ENCODE measurements around the gene CHCHD10. TPM values are rescaled to one million over a fixed set of nuclear protein-coding genes. Genes with fewer than 3 reads are reported as not detected.

The CHCHD10 gene
- total RNA-seq, 6 experiments from 2014 or later = 89.3 to 117 (median 106) TPM

- H3K27ac Mint-ChIP-seq = peak within 1 kb of the TSS; percentile 89
- no peaks in the 10 kb centered on the region; the same call in 1 of the 2 replicates for H3K27me3 Mint-ChIP-seq (ENCODE audit: insufficient read depth)
- H3K4me3 Mint-ChIP-seq = peak within 1 kb of the TSS; percentile 93
- peaks cover 2% of the 10 kb centered on the region; the same call in 1 of the 2 replicates for H3K36me3 Mint-ChIP-seq (ENCODE audit: low read depth)
- DNase-seq = peak; percentile 90
- TF ChIP-seq CTCF (IDR thresholded peaks at IDR 0.05) = no peak
- H3K4me1 Mint-ChIP-seq (ENCODE audit: low read depth) = peaks cover 57% of the 10 kb centered on the region
- H3K9me3 Mint-ChIP-seq = no peaks in the 10 kb centered on the region
Observed at GRCh38 chr22:23786752-23787599, 19.2 kb upstream of the CHCHD10 start, which contains the start of gene SMARCB1. TSS of gene SMARCB1 (plus strand) at chr22:23786966. CDS start at chr22:23787170, 204 bp downstream.

GRCh38 chr22:23786261-23786710 lies 18.5 kb upstream of the CHCHD10 start:
- Mint-ChIP-seq H3K4me1 (ENCODE audit: low read depth) (peaks cover 57% of the 10 kb centered on the region), H3K27ac (peak overlapping the region; percentile 89), H3K4me3 (peak overlapping the region; percentile 93), H3K9me3 (no peaks in the 10 kb centered on the region), H3K36me3 (ENCODE audit: low read depth) (no peaks in the 10 kb centered on the region; the same call in 1 of the 2 replicates), H3K27me3 (ENCODE audit: insufficient read depth) (no peaks in the 10 kb centered on the region; the same call in 1 of the 2 replicates)
- TF ChIP-seq CTCF (IDR thresholded peaks at IDR 0.05) = no peak
- no peak for DNase-seq

GRCh38 chr22:23784215-23784732 lies 16.5 kb upstream of the CHCHD10 start:
- H3K9me3 Mint-ChIP-seq = no peaks in the 10 kb centered on the region
- peak overlapping the region; percentile 84 for H3K27ac Mint-ChIP-seq
- peak overlapping the region; percentile 57 for H3K4me3 Mint-ChIP-seq
- H3K4me1 Mint-ChIP-seq (ENCODE audit: low read depth) = peaks cover 48% of the 10 kb centered on the region
- TF ChIP-seq CTCF (IDR thresholded peaks at IDR 0.05) = no peak
- H3K36me3 Mint-ChIP-seq (ENCODE audit: low read depth) = no peaks in the 10 kb centered on the region
- H3K27me3 Mint-ChIP-seq (ENCODE audit: insufficient read depth) = no peaks in the 10 kb centered on the region; the same call in 1 of the 2 replicates
- peak; percentile 40 for DNase-seq

- H3K27me3 Mint-ChIP-seq (ENCODE audit: insufficient read depth) = peaks cover under 1% of the 10 kb centered on the region; the same call in 1 of the 2 replicates
- peaks cover 44% of the 10 kb centered on the region for H3K4me1 Mint-ChIP-seq (ENCODE audit: low read depth)
- no peaks in the 10 kb centered on the region for H3K36me3 Mint-ChIP-seq (ENCODE audit: low read depth)
- DNase-seq = no peak
- no peaks in the 10 kb centered on the region for H3K9me3 Mint-ChIP-seq
- H3K27ac Mint-ChIP-seq = 0 out of 2 replicates have a peak overlapping the region, but pooled peaks have one; percentile 84
- TF ChIP-seq CTCF (IDR thresholded peaks at IDR 0.05) = no peak
- H3K4me3 Mint-ChIP-seq = no peak overlapping the region
Observed at GRCh38 chr22:23783265-23784150, 15.7 kb upstream of the CHCHD10 start.

- peaks cover 2% of the 10 kb centered on the region; the same call in 1 of the 2 replicates for H3K27me3 Mint-ChIP-seq (ENCODE audit: insufficient read depth)
- no peaks in the 10 kb centered on the region for H3K36me3 Mint-ChIP-seq (ENCODE audit: low read depth)
- no peak for DNase-seq
- H3K4me1 Mint-ChIP-seq (ENCODE audit: low read depth) = peaks cover 36% of the 10 kb centered on the region
- no peak for TF ChIP-seq CTCF (IDR thresholded peaks at IDR 0.05)
- H3K27ac Mint-ChIP-seq = no peak overlapping the region; the same call in 1 of the 2 replicates
- no peaks in the 10 kb centered on the region for H3K9me3 Mint-ChIP-seq
- no peak overlapping the region for H3K4me3 Mint-ChIP-seq
Observed at GRCh38 chr22:23782703-23783102, 14.9 kb upstream of the CHCHD10 start.
